KMS-11 (cell line): ENCODE measurements around the gene ST6GALNAC5.

Experiments used
- H2AFZ ChIP-seq: fragments of 200-600 bp; sonication (generic); 2 replicates; pipeline ENCODE4 v1.6.1; 2016; ENCODE audit warnings: antibody characterized with exemption, mixed run types, low read depth
- H3K27ac ChIP-seq: fragments of 200-600 bp; sonication (generic); 2 replicates; pipeline ENCODE4 v1.6.1; 2016; ENCODE audit warnings: mild to moderate bottlenecking, mixed run types
- H3K27me3 ChIP-seq: fragments of 200-600 bp; sonication (generic); 2 replicates; pipeline ENCODE4 v1.6.1; 2017; ENCODE audit warnings: mild to moderate bottlenecking, low read depth, mixed run types, moderate library complexity; ENCODE audit not compliant: insufficient read depth
- H3K36me3 ChIP-seq: fragments of 200-600 bp; sonication (generic); 2 replicates; pipeline ENCODE4 v1.6.1; 2017; ENCODE audit warnings: mild to moderate bottlenecking, mixed run types; ENCODE audit not compliant: insufficient read depth
- H3K4me1 ChIP-seq: fragments of 200-600 bp; sonication (generic); 2 replicates; pipeline ENCODE4 v1.6.1; 2016; ENCODE audit warnings: mild to moderate bottlenecking, low read depth, mixed run types; ENCODE audit not compliant: poor library complexity, severe bottlenecking
- H3K4me2 ChIP-seq: fragments of 200-600 bp; sonication (generic); 2 replicates; pipeline ENCODE4 v1.7.0; 2016; ENCODE audit warnings: mild to moderate bottlenecking, mixed run types
- H3K4me3 ChIP-seq: fragments of 200-600 bp; sonication (generic); IDR thresholded peaks from 2 replicates; pipeline ENCODE4 v1.6.1; 2017; ENCODE audit warnings: low read depth, low read length, mixed read lengths; ENCODE audit not compliant: insufficient read depth
- H3K79me2 ChIP-seq: fragments of 200-600 bp; sonication (generic); 2 replicates; pipeline ENCODE4 v1.6.1; 2016; ENCODE audit warnings: low read depth, mixed run types; ENCODE audit not compliant: insufficient read depth
- H3K9ac ChIP-seq: fragments of 200-600 bp; sonication (generic); 2 replicates; pipeline ENCODE4 v1.6.1; 2016; ENCODE audit warnings: mild to moderate bottlenecking, mixed run types
- H4K20me1 ChIP-seq: fragments of 200-600 bp; sonication (generic); 2 replicates; pipeline ENCODE4 v1.6.1; 2016; ENCODE audit warnings: mild to moderate bottlenecking, mixed run types; ENCODE audit not compliant: insufficient read depth
- CTCF ChIP-seq: fragments of 200-600 bp; sonication (generic); conservative IDR thresholded peaks from 2 replicates; pipeline ENCODE4 v1.6.1; 2017; ENCODE audit warnings: low read depth, mild to moderate bottlenecking, antibody characterized with exemption, low read length, moderate library complexity, mixed read lengths

The ST6GALNAC5 gene

DNA sequence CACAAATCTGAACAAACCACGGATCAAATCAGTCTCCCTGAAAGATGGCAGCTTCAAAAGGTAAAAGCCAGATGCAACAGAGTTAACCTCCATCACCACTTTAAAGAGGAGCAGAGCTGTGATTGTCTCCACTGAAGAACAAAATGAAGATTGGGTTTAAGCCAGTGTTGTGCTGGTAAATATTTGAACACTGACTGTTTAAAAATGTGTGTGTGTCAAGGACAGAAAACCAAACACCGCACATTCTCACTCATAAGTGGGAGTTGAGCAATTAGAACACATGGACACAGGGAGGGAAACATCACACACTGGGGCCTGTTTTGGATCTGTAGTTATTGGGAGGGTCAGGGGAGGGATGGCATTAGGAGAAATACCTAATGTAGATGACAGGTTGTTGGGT is 83.9 kb downstream of the ST6GALNAC5 start:
- H3K4me2 ChIP-seq = no peak overlapping the region

DNA sequence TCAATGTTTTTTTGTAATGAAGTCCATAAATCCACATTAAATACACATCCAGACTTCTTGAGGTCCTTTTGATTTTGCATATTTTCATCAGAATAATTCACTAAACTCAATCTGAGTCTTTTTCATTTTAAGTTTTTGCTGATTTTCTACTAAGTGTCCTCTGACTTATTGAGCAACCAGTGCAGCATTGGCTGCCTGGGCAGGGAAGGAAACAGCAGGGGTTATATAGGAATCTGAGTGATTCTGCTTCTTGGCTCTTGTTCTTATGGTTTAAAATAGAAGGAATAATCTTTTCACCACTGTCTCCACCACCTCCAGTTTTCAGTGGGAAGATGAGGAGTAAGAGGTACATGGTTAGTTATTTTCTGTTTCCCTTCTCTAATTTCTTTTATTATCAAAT is 88.4 kb downstream of the ST6GALNAC5 start:
- no peak for TF ChIP-seq CTCF
- Histone ChIP-seq H3K27me3 (no peaks in the 10 kb centered on the region), H3K4me3 (no peak overlapping the region), H4K20me1 (no peaks in the 10 kb centered on the region), H3K9ac (no peak overlapping the region), H3K36me3 (no peaks in the 10 kb centered on the region), H3K4me2 (no peak overlapping the region), H2AFZ (no peak overlapping the region), H3K4me1 (no peaks in the 10 kb centered on the region), H3K79me2 (no peaks in the 10 kb centered on the region), H3K27ac (no peak overlapping the region)

More for the DNA sequence above, 83.9 kb downstream of the ST6GALNAC5 start:
- TF ChIP-seq CTCF = no peak
- H3K27ac ChIP-seq = no peak overlapping the region
- no peaks in the 10 kb centered on the region for H3K36me3 ChIP-seq
- no peak overlapping the region for H2AFZ ChIP-seq
- H3K4me1 ChIP-seq = no peaks in the 10 kb centered on the region
- no peaks in the 10 kb centered on the region for H3K79me2 ChIP-seq
- H4K20me1 ChIP-seq = no peaks in the 10 kb centered on the region
- H3K27me3 ChIP-seq = no peaks in the 10 kb centered on the region
- no peak overlapping the region for H3K9ac ChIP-seq
- no peak overlapping the region for H3K4me3 ChIP-seq

DNA sequence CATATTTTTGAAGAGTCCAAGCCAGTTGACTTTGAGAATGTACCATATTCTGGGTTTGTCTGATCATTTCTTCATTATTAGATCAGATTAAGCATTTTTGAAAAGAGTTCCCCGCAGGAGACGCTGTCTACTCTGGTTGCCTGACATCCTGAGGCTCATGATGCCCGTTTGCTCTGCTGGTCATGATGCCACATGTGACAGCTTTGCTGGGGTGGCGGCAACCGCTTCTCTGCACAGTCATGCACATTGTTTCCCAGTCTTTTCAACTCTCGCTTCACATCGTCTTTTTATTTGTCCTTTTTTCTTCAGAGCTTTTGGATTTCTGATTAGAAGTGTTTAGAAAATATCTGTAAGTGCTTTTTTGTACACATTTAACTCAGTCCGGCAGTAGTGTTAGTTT is 90.7 kb downstream of the ST6GALNAC5 start:
- H3K27me3 ChIP-seq = no peaks in the 10 kb centered on the region
- no peak overlapping the region for H3K9ac ChIP-seq
- no peaks in the 10 kb centered on the region for H3K4me1 ChIP-seq
- no peak overlapping the region for H2AFZ ChIP-seq
- H4K20me1 ChIP-seq = no peaks in the 10 kb centered on the region
- H3K4me2 ChIP-seq = no peak overlapping the region
- H3K4me3 ChIP-seq = no peak overlapping the region
- no peaks in the 10 kb centered on the region for H3K79me2 ChIP-seq
- H3K36me3 ChIP-seq = no peaks in the 10 kb centered on the region
- no peak overlapping the region for H3K27ac ChIP-seq
- no peak for TF ChIP-seq CTCF

DNA sequence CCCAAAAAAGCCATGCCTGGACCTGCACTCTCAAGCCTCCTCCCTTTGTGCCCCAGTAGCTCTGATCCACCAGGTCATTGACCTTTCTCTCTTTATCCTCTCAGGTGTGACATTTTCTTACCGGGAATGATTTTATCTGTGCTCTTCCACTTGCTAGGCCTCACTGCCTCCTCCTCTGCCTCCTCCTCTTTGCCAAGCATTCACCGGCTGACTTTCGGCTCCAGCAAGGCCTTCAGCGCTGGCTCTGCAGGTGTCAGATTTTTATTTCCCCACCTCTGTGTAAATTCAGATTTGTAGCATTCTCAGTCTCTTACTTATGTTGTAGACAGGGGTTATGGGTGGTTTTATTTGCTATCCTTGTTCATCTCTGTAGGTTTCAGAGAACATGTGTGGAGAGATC is 91.5 kb downstream of the ST6GALNAC5 start:
- Histone ChIP-seq H2AFZ (no peak overlapping the region), H4K20me1 (no peaks in the 10 kb centered on the region), H3K27ac (no peak overlapping the region), H3K4me1 (no peaks in the 10 kb centered on the region), H3K36me3 (no peaks in the 10 kb centered on the region), H3K4me2 (no peak overlapping the region), H3K9ac (no peak overlapping the region), H3K4me3 (no peak overlapping the region), H3K27me3 (no peaks in the 10 kb centered on the region), H3K79me2 (no peaks in the 10 kb centered on the region)
- no peak for TF ChIP-seq CTCF
